Thyroid gland (tissue), 4 donors: Measurements from ENCODE around the gene OLFM1. TPM values are rescaled to one million over a fixed set of nuclear protein-coding genes. Genes with fewer than 3 reads are reported as not detected.
A peak's percentile ranks its signal among the peaks of the same experiment; 100 is the strongest.

Source experiments
- DNase-seq, 2 donors: peaks; one replicate each; pipeline ENCODE4 v3.0.0-alpha.2; 2019
- H3K27ac ChIP-seq, 3 donors: fragments of 200-600 bp; sonication (generic); 1 replicate in 2 of 3; 2 replicates in 1 of 3; pipeline ENCODE4 v1.5.1; 2016 to 2019; ENCODE audit warnings: mild to moderate bottlenecking in 1 of 3, moderate library complexity in 1 of 3
- H3K27me3 ChIP-seq: fragments of 200-600 bp; sonication (generic); one replicate; pipeline ENCODE4 v1.5.1; 2019
- H3K36me3 ChIP-seq, 2 donors: fragments of 200-600 bp; sonication (generic); one replicate each; pipeline ENCODE4 v1.5.1; 2016 to 2019
- H3K4me1 ChIP-seq, 2 donors: fragments of 200-600 bp; sonication (generic); one replicate each; pipeline ENCODE4 v1.5.1; 2017 to 2019
- H3K4me3 ChIP-seq, 3 donors: fragments of 200-600 bp; sonication (generic); replicated peaks in 1 of 3; 1 replicate in 2 of 3; 2 replicates in 1 of 3; pipeline ENCODE4 v1.5.1; 2016; ENCODE audit warnings: mild to moderate bottlenecking in 1 of 3
- H3K9me3 ChIP-seq: fragments of 200-600 bp; sonication (generic); one replicate; pipeline ENCODE4 v1.5.1; 2017
- CTCF ChIP-seq, 6 experiments: fragments of 200-600 bp in 3 of 6; fragments of 450-650 bp in 3 of 6; sonication (generic) in 3 of 6; IDR thresholded peaks; one replicate each; pipeline ENCODE4 v1.5.1; 2016 to 2019; ENCODE audit warnings: antibody characterized with exemption in 6 of 6, mild to moderate bottlenecking in 2 of 6, inconsistent platforms in 1 of 6, moderate library complexity in 1 of 6
- POLR2A ChIP-seq, 2 donors: fragments of 450-650 bp; IDR thresholded peaks; one replicate each; pipeline ENCODE4 v1.6.1; 2017; ENCODE audit warnings: antibody characterized with exemption in 2 of 2, mild to moderate bottlenecking in 2 of 2, moderate library complexity in 1 of 2
- WGBS, 2 donors: methylation state at CpG; one replicate each; pipeline ENCODE4 v1.1.5; 2017; 5-methylcytosine and 5-hydroxymethylcytosine counted together
- intact Hi-C: fragments of 100-400 bp; cut with DNase I; formaldehyde crosslinking; loops from one replicate; pipeline ENCODE4 v1.15.1; 2023
- total RNA-seq, 4 donors: library from RNA; depleted of rRNA; stranded (reverse); fragments of >200 nt; gene quantifications; one replicate each; pipeline ENCODE4 v1.2.3, GENCODE V29; 2016

Gene OLFM1
- total RNA-seq, 4 donors from 2014 or later: 7.2 to 25.8 (median 17.4) TPM

- DNase-seq: peak; percentile 49 to 52
- no peaks in the 10 kb centered on the region for H3K9me3 ChIP-seq
- intact Hi-C loops: no loop called here
- H3K27me3 ChIP-seq: peaks cover 6% of the 10 kb centered on the region
- H3K4me3 ChIP-seq: no peak overlapping the region
- TF ChIP-seq POLR2A (IDR thresholded peaks at IDR 0.05) (no peak), CTCF (IDR thresholded peaks at IDR 0.05) (no peak)
- no peaks in the 10 kb centered on the region for H3K36me3 ChIP-seq
- 0 to 40% methylated on average over 1 to 8 of the region's 8 CpGs for WGBS, 2 donors
- no peak overlapping the region for H3K27ac ChIP-seq
- peaks cover 7 to 33% of the 10 kb centered on the region in 2 donors for H3K4me1 ChIP-seq
These were observed 3.6 kb upstream of the OLFM1 start for GRCh38 chr9:135083831-135084230.

- no peak for TF ChIP-seq POLR2A (IDR thresholded peaks at IDR 0.05)
- no peak for TF ChIP-seq CTCF (IDR thresholded peaks at IDR 0.05)
- DNase-seq: no peak
- no peak overlapping the region for H3K27ac ChIP-seq
- no peaks in the 10 kb centered on the region for H3K36me3 ChIP-seq
- H3K4me1 ChIP-seq: peaks cover 7 to 33% of the 10 kb centered on the region in 2 donors
- peaks cover 7% of the 10 kb centered on the region for H3K27me3 ChIP-seq
- intact Hi-C loops: no loop called here
- no peak overlapping the region for H3K4me3 ChIP-seq
- H3K9me3 ChIP-seq: no peaks in the 10 kb centered on the region
- WGBS, 2 donors: 74 to 80% methylated on average over 1 of the region's 1 CpG
These were observed 3.2 kb upstream of the OLFM1 start for GRCh38 chr9:135084262-135084661.

- no peaks in the 10 kb centered on the region for H3K9me3 ChIP-seq
- no peak for DNase-seq
- WGBS, 2 donors: 71 to 78% methylated on average over 18 to 20 of the region's 20 CpGs
- peaks cover 7 to 33% of the 10 kb centered on the region in 2 donors for H3K4me1 ChIP-seq
- TF ChIP-seq CTCF (IDR thresholded peaks at IDR 0.05) (no peak), POLR2A (IDR thresholded peaks at IDR 0.05) (no peak)
- H3K27me3 ChIP-seq: peaks cover 7% of the 10 kb centered on the region
- H3K27ac ChIP-seq: no peak overlapping the region
- intact Hi-C loops: loop anchor here (5.0 kb wide), 1 partner anchor 257 kb away; no protein-coding TSS in a partner anchor
- H3K36me3 ChIP-seq: no peaks in the 10 kb centered on the region
- no peak overlapping the region for H3K4me3 ChIP-seq
These were observed 2.3 kb upstream of the OLFM1 start for GRCh38 chr9:135084881-135085760.

GRCh38 chr9:135085830-135086546 lies 1.5 kb upstream of the OLFM1 start:
- intact Hi-C loops: loop anchor here (2.0 to 5.0 kb wide), 2 partner anchors 256 to 327 kb away; no protein-coding TSS in a partner anchor
- WGBS, 2 donors: 6 to 12% methylated on average over 17 to 30 of the region's 30 CpGs
- peak; percentile 70 to 99 (median 97) for TF ChIP-seq CTCF (IDR thresholded peaks at IDR 0.05)
- no peak for TF ChIP-seq POLR2A (IDR thresholded peaks at IDR 0.05)
- Histone ChIP-seq H3K4me1 (peaks cover 7 to 33% of the 10 kb centered on the region in 2 donors), H3K4me3 (peak overlapping the region in 1 of 3 donors; percentile 5), H3K36me3 (no peaks in the 10 kb centered on the region), H3K27ac (no peak overlapping the region), H3K27me3 (peaks cover 7% of the 10 kb centered on the region), H3K9me3 (no peaks in the 10 kb centered on the region)
- peak; percentile 89 to 90 for DNase-seq
